K562 (cell line): ENCODE measurements around the gene AIMP1. TPM values are rescaled to one million over a fixed set of nuclear protein-coding genes. Genes with fewer than 3 reads are reported as not detected.
A peak's percentile ranks its signal among the peaks of the same experiment; 100 is the strongest.

Experiments used
- CREB1 ChIP-seq, 2 experiments: sonication (generic) in 1 of 2; formaldehyde crosslinking in 1 of 2; IDR thresholded peaks; 2 replicates each; pipeline versions ENCODE4 v1.6.1 to v1.8.0; 2012 to 2022; ENCODE audit warnings: inconsistent platforms in 1 of 2, mild to moderate bottlenecking in 1 of 2, missing genetic modification reagents in 1 of 2, moderate library complexity in 1 of 2
- EGR1 ChIP-seq: fragments of 450-650 bp; conservative IDR thresholded peaks from 2 replicates; pipeline ENCODE4 v1.6.1; 2017; ENCODE audit warnings: mild to moderate bottlenecking
- GTF2E2 ChIP-seq: fragments of 200-800 bp; sonication (Bioruptor generic); IDR thresholded peaks from 2 replicates; pipeline ENCODE4 v1.6.1; 2016; ENCODE audit warnings: missing genetic modification characterization, missing compliant biosample characterization
- GTF2F1 ChIP-seq: IDR thresholded peaks from 2 replicates; pipeline ENCODE4 v1.6.1; 2011; ENCODE audit warnings: low read depth, low read length, improper control_type of control experiment
- HMG20B ChIP-seq: fragments of 250-450 bp; sonication (Bioruptor Pico); IDR thresholded peaks from 2 replicates; pipeline ENCODE4 v1.5.0; 2021; ENCODE audit warnings: mild to moderate bottlenecking
- NFIX ChIP-seq: fragments of 250-450 bp; sonication (Bioruptor Pico); IDR thresholded peaks from 2 replicates; pipeline ENCODE4 v1.4.0; 2020; ENCODE audit warnings: low read depth, mild to moderate bottlenecking, moderate library complexity
- PTRF ChIP-seq: fragments of 450-650 bp; IDR thresholded peaks from 2 replicates; pipeline ENCODE4 v1.6.1; 2016; ENCODE audit warnings: mild to moderate bottlenecking, missing genetic modification characterization, missing compliant biosample characterization
- RBM34 ChIP-seq: fragments of 200-400 bp; formaldehyde crosslinking; IDR thresholded peaks from 2 replicates; pipeline ENCODE4 v1.6.1; 2018; ENCODE audit warnings: low read length, borderline replicate concordance; ENCODE audit not compliant: insufficient read depth
- SMAD4 ChIP-seq: fragments of 250-450 bp; sonication (Bioruptor Pico); conservative IDR thresholded peaks from 2 replicates; pipeline ENCODE4 v1.8.0; 2021; ENCODE audit warnings: inconsistent platforms, mild to moderate bottlenecking, moderate library complexity
- SMARCC2 ChIP-seq: fragments of 450-650 bp; IDR thresholded peaks from 2 replicates; pipeline ENCODE4 v1.6.1; 2017; ENCODE audit warnings: antibody characterized with exemption, moderate library complexity, mild to moderate bottlenecking, low read depth
- TRIM24 ChIP-seq, 2 experiments: fragments of 450-650 bp; IDR thresholded peaks; 2 replicates each; pipeline ENCODE4 v1.6.1; 2016
- XRCC3 ChIP-seq: fragments of 450-650 bp; IDR thresholded peaks from 2 replicates; pipeline ENCODE4 v1.6.1; 2017; ENCODE audit warnings: mild to moderate bottlenecking, moderate library complexity
- ZKSCAN1 ChIP-seq: fragments of 150-350 bp; IDR thresholded peaks from 2 replicates; pipeline ENCODE4 v1.6.1; 2016; ENCODE audit warnings: low read depth, low read length
- ZNF165 ChIP-seq: fragments of 250-450 bp; sonication (Bioruptor Pico); IDR thresholded peaks from 2 replicates; pipeline ENCODE4 v1.4.0; 2020; ENCODE audit warnings: borderline replicate concordance
- ZNF232 ChIP-seq: sonication (generic); formaldehyde crosslinking; IDR thresholded peaks from 2 replicates; pipeline ENCODE4 v1.8.0; 2022; ENCODE audit warnings: mild to moderate bottlenecking, missing genetic modification reagents
- polyA plus RNA-seq, 8 experiments: library from polyadenylated mRNA; depleted of rRNA in 4 of 8; stranded (reverse) in 5 of 8; unstranded in 3 of 8; fragments of >200 nt; fragmentation: Nextera tagmentation in 2 of 8; fragmentation: Illumina TruSeq in 1 of 8; extraction: Ambion mirVana in 2 of 8; extraction: Trizol in 1 of 8; gene quantifications; 2 replicates each; pipeline versions ENCODE4 v1.2.1 to v1.2.3, GENCODE V29; 2011 to 2014; ENCODE audit warnings: inconsistent platforms in 1 of 8, missing spikeins in 1 of 8
- total RNA-seq, 7 experiments: library from RNA; depleted of rRNA in 6 of 7; stranded (reverse); fragments of >200 nt in 6 of 7; fragmentation: Illumina TruSeq in 2 of 7; extraction: Trizol in 2 of 7; gene quantifications; 2 replicates each; pipeline versions ENCODE4 v1.2.1 to v1.2.3, GENCODE V29; 2011 to 2021; ENCODE audit warnings: low replicate concordance in 1 of 7
- TF ChIP-seq, protein P1 (sequence below), 2 experiments: fragments of 450-650 bp; IDR thresholded peaks; 2 replicates each; pipeline ENCODE4 v1.6.1; 2016
- TF ChIP-seq, protein P2 (sequence below): fragments of 450-650 bp; IDR thresholded peaks from 2 replicates; pipeline ENCODE4 v1.7.1; 2018; ENCODE audit warnings: mild to moderate bottlenecking, low read depth; ENCODE audit not compliant: partially characterized antibody
- TF ChIP-seq, protein P3 (sequence below): sonication (generic); formaldehyde crosslinking; IDR thresholded peaks from 2 replicates; pipeline ENCODE4 v1.8.1; 2023; ENCODE audit warnings: missing genetic modification reagents, mild to moderate bottlenecking, borderline replicate concordance

AIMP1 gene
- total and polyA plus RNA-seq, 9 of the 15 experiments (the other 6 are each of a cell fraction or from before 2014, with no cell fraction given) = 39.9 to 141 (median 70.1) TPM

DNA sequence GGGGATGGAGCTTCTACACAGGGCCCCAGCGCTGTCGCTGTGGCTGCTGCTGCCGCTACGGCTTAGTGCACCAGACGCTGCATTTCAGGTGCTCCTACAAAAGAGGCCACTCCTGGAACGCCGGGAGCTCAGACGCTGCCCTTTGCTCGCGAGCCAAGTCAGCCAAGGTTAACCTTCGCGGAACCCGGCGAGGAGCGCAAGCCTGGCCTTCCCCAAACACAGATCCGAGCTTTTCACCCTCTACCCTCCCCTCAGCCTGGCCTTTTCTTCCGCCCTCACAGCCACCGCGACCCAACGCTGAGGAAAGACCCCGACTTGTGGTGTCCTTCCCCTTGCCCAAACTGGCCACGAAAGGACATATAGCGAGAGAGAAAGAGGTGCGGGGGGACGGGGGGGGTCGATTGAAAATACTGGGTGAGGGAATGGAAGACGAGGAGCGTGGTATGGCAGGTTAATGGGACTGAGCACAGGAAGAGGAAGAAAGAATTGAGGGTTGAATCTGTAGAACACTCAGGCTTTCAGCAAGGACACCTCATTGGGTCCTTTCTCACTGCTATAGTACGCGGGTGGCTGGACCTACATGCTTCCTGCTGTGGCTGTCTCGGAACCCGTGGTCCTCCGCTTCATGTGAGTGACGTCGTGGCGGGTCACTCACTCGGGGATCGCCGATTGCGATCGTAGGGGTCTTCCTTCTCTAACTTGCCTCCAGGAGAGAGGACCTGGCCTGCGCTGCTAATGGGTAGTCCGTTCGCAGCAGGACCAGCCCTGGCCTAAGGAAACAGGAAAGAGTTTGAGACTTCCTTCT, at the start of gene AIMP1, which contains the start of gene TBCK (continued):
- TF ChIP-seq SMAD4 (CRISPR knock-in tag) = no peak
- 0 out of 2 replicates have a peak, but pooled peaks have one; percentile 8 for TF ChIP-seq ZKSCAN1
- 0 out of 2 replicates have a peak, but pooled peaks have one; percentile 42 for TF ChIP-seq ZNF232 (CRISPR knock-in tag)
- TF ChIP-seq RBM34 = no peak
- no peak for TF ChIP-seq XRCC3
- TF ChIP-seq HMG20B (CRISPR knock-in tag) = no peak
- TF ChIP-seq, protein P1, sequence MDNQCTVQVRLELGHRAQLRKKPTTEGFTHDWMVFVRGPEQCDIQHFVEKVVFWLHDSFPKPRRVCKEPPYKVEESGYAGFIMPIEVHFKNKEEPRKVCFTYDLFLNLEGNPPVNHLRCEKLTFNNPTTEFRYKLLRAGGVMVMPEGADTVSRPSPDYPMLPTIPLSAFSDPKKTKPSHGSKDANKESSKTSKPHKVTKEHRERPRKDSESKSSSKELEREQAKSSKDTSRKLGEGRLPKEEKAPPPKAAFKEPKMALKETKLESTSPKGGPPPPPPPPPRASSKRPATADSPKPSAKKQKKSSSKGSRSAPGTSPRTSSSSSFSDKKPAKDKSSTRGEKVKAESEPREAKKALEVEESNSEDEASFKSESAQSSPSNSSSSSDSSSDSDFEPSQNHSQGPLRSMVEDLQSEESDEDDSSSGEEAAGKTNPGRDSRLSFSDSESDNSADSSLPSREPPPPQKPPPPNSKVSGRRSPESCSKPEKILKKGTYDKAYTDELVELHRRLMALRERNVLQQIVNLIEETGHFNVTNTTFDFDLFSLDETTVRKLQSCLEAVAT (IDR thresholded peaks at IDR 0.05) = peak; percentile 8 to 79; a peak in 3 of 4 replicates
- TF ChIP-seq NFIX (CRISPR knock-in tag) = no peak
- TF ChIP-seq CREB1 (IDR thresholded peaks at IDR 0.05) = peak; percentile 95
- TF ChIP-seq CREB1 (CRISPR knock-in tag; IDR thresholded peaks at IDR 0.05) = peak; percentile 94
- TF ChIP-seq, protein P2, sequence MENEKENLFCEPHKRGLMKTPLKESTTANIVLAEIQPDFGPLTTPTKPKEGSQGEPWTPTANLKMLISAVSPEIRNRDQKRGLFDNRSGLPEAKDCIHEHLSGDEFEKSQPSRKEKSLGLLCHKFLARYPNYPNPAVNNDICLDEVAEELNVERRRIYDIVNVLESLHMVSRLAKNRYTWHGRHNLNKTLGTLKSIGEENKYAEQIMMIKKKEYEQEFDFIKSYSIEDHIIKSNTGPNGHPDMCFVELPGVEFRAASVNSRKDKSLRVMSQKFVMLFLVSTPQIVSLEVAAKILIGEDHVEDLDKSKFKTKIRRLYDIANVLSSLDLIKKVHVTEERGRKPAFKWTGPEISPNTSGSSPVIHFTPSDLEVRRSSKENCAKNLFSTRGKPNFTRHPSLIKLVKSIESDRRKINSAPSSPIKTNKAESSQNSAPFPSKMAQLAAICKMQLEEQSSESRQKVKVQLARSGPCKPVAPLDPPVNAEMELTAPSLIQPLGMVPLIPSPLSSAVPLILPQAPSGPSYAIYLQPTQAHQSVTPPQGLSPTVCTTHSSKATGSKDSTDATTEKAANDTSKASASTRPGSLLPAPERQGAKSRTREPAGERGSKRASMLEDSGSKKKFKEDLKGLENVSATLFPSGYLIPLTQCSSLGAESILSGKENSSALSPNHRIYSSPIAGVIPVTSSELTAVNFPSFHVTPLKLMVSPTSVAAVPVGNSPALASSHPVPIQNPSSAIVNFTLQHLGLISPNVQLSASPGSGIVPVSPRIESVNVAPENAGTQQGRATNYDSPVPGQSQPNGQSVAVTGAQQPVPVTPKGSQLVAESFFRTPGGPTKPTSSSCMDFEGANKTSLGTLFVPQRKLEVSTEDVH = peak; percentile 69
- TF ChIP-seq SMARCC2 = no peak
- peak; percentile 35; the same call in 1 of the 2 replicates for TF ChIP-seq EGR1
- TF ChIP-seq, protein P3, sequence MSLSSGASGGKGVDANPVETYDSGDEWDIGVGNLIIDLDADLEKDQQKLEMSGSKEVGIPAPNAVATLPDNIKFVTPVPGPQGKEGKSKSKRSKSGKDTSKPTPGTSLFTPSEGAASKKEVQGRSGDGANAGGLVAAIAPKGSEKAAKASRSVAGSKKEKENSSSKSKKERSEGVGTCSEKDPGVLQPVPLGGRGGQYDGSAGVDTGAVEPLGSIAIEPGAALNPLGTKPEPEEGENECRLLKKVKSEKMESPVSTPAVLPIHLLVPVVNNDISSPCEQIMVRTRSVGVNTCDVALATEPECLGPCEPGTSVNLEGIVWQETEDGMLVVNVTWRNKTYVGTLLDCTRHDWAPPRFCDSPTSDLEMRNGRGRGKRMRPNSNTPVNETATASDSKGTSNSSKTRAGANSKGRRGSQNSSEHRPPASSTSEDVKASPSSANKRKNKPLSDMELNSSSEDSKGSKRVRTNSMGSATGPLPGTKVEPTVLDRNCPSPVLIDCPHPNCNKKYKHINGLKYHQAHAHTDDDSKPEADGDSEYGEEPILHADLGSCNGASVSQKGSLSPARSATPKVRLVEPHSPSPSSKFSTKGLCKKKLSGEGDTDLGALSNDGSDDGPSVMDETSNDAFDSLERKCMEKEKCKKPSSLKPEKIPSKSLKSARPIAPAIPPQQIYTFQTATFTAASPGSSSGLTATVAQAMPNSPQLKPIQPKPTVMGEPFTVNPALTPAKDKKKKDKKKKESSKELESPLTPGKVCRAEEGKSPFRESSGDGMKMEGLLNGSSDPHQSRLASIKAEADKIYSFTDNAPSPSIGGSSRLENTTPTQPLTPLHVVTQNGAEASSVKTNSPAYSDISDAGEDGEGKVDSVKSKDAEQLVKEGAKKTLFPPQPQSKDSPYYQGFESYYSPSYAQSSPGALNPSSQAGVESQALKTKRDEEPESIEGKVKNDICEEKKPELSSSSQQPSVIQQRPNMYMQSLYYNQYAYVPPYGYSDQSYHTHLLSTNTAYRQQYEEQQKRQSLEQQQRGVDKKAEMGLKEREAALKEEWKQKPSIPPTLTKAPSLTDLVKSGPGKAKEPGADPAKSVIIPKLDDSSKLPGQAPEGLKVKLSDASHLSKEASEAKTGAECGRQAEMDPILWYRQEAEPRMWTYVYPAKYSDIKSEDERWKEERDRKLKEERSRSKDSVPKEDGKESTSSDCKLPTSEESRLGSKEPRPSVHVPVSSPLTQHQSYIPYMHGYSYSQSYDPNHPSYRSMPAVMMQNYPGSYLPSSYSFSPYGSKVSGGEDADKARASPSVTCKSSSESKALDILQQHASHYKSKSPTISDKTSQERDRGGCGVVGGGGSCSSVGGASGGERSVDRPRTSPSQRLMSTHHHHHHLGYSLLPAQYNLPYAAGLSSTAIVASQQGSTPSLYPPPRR (CRISPR knock-in tag) = no peak
- 0 out of 2 replicates have a peak, but pooled peaks have one; percentile 17 for TF ChIP-seq GTF2F1
- peak; percentile 52; the same call in 1 of the 2 replicates for TF ChIP-seq GTF2E2 (tag)
- peak; percentile 52 to 57; a peak in 2 of 4 replicates for TF ChIP-seq TRIM24 (IDR thresholded peaks at IDR 0.05)
- TF ChIP-seq PTRF (tag) = no peak
- no peak for TF ChIP-seq ZNF165 (CRISPR knock-in tag)
